GM18505 (cell line): Measurements from ENCODE around the gene ZNF366.

Source experiments
- ATAC-seq: cut with Tn5 transposase; IDR thresholded peaks from one replicate; pipeline ENCODE4 v1.9.1; 2021; ENCODE audit not compliant: unreplicated experiment
- POLR2A ChIP-seq: IDR thresholded peaks from 4 replicates; pipeline ENCODE4 v1.6.1; 2011; ENCODE audit warnings: borderline replicate concordance; ENCODE audit not compliant: insufficient read depth, insufficient read length; ENCODE audit errors: extremely low read depth

The ZNF366 gene

DNA sequence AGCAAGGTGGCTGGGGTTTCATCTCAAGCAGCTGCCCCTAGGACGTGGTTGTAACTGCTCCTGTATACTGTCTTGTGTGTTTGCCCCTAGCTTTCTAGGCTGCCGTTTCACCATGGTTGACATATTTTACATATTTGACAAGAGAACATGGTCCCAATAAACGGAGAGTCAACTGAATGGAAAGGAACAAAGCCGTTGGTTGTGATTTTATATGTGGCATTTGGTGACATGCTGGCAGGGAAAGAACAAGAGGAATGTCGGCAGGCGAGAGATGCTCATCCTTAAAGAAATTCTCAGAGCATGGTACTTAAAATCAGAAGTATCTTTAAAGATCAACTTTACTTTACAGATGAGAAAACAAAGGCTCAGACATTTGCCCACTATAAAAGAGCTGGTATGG, 11.8 kb downstream of the ZNF366 start:
- no peak for TF ChIP-seq POLR2A
- ATAC-seq: no peak

- no peak for ATAC-seq
- no peak for TF ChIP-seq POLR2A
Observed at GRCh38 chr5:72494623-72495124, 12.5 kb downstream of the ZNF366 start.

DNA sequence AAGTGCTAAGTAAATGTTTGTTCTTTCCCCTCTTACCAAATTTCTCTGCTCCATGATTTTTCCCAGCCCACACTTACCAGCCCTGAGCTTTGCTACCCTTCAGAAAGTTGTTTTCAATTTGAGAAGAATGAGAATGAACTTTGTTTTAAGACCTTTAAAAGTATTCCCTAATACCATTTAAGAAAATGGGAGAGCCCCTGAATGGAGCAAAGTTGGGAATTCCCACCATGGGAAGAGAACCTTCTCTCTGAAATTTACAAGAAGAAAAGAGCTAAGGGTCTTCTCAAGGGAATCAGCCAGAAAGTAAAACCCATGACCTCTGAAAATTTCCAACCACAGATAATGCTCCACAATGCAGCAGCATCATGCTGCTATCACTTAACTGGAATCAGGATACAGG, 17.7 kb downstream of the ZNF366 start:
- TF ChIP-seq POLR2A: no peak
- ATAC-seq: no peak

GRCh38 chr5:72488756-72489155, 18.5 kb downstream of the ZNF366 start:
- no peak for TF ChIP-seq POLR2A
- ATAC-seq: no peak

DNA sequence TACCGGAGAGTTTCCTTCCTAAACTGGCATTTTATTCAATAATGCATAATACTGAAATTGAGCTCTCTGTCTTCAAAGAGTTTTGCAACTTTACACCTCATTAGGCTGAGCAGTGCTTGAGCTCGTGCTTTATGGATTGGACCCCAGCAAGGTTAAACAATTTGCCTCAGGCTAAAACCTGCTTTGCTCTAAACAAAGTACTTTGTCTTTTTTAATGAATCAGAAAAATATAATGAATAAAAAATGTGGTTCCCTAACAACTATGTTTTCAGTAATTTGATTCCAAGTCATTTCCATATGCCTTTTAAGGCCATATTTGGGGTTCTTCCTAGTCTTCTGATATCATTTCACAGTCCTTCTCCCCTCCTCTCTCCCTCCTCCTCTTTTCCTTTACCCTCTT, 20.0 kb downstream of the ZNF366 start:
- ATAC-seq: no peak
- TF ChIP-seq POLR2A: no peak

GRCh38 chr5:72486371-72486770, 20.8 kb downstream of the ZNF366 start:
- ATAC-seq: no peak
- TF ChIP-seq POLR2A: no peak

- TF ChIP-seq POLR2A: no peak
- no peak for ATAC-seq
Observed at GRCh38 chr5:72485430-72485974, 21.7 kb downstream of the ZNF366 start.

- no peak for ATAC-seq
- no peak for TF ChIP-seq POLR2A
Observed at GRCh38 chr5:72482046-72482445, 25.2 kb downstream of the ZNF366 start.

DNA sequence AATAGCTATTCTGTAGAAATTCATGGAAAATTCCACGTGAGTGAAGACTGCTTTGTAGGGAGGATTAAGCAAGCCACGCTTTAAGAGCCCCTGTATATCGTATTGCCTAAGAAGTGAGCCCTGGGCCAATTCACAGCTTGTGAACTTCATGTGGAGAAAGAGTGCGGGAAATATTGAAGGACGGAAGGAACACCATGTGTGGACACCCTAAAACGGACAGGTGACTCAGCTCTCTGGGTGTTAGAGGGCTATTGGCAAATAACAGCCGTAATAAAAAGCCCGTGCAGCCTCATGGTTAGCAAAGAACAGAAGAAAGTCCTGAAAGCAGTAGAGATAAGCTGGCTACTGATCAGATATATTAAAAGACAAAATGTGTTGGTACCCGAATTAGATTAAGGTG, 26.4 kb downstream of the ZNF366 start:
- ATAC-seq: no peak

GRCh38 chr5:72479921-72480320, 27.3 kb downstream of the ZNF366 start:
- ATAC-seq: no peak
- TF ChIP-seq POLR2A: no peak

More for the DNA sequence above, 26.4 kb downstream of the ZNF366 start:
- no peak for TF ChIP-seq POLR2A

DNA sequence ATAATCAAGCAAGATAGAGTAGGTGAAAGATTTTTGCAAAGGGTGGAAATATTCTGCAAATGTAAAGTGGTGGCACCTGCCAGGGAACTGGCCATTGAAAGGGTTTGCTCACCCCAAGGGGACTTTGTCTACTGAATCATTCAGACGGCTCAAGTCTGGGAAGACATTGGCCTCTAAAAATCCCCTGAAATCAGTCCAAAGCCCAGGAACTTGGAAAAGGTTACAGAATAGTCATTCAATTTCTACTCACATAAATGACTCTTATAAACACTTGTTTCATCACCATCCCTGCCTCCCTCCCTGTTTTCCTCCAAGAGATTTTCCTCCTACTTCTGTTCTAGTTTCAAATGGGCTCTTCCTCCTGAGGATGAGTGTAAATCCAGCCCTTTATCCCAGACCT, 28.5 kb downstream of the ZNF366 start:
- no peak for TF ChIP-seq POLR2A
- ATAC-seq: no peak

GRCh38 chr5:72478276-72478675, 28.9 kb downstream of the ZNF366 start:
- no peak for ATAC-seq
- TF ChIP-seq POLR2A: no peak

GRCh38 chr5:72477644-72478043, 29.6 kb downstream of the ZNF366 start:
- no peak for TF ChIP-seq POLR2A
- no peak for ATAC-seq

- no peak for ATAC-seq
- TF ChIP-seq POLR2A: no peak
Observed at GRCh38 chr5:72477176-72477575, 30.0 kb downstream of the ZNF366 start.

DNA sequence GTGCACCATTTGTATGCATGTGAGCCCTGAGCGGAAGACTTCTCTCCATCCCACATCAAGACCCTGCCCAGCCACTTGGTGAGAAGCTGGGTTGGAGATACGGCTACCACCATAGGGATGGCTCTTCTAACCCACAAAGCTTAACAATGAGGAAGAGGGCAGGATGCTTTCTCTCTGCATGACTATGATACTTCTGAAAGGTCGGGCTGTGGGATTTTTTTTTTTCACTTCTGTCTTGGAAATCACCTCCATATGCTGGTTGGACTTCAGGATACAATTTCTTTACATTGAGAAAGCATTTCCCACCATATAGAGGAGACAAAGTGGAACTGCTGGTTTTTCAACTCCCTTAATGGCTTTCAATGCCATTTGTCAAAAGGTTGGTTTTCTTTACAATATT, 30.5 kb downstream of the ZNF366 start:
- no peak for ATAC-seq
- TF ChIP-seq POLR2A: no peak
